GM10266 (cell line): ENCODE results near the gene PPIB.

Experiments
- DNase-seq: peaks from one replicate; pipeline ENCODE4 v3.0.0; 2012; ENCODE audit errors: extremely low spot score
- CTCF ChIP-seq: IDR thresholded peaks from 2 replicates; pipeline ENCODE4 v1.5.1; 2012; ENCODE audit warnings: mild to moderate bottlenecking, low read depth; ENCODE audit not compliant: control insufficient read depth, insufficient read depth; ENCODE audit errors: missing control alignments

The PPIB gene

DNA sequence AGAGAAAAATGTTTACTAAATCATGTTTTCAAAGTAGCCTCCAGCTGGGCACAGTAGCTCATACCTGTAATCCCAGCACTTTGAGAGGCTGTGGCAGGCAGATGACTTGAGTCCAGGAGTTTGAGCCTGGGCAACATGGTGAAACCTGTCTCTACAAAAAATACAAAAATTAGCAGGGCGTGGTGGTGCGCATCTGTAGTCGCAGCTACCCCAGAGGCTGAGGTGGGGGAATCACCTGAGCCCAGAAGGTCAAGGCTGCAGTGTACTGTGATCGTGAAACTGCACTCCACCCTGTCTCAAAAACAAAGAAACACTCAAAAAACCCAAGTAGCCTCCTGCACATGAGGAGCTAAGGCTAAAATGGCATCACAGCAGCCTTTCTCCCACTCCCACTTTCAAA is 1.6 kb upstream of the PPIB start:
- TF ChIP-seq CTCF, result no peak
- DNase-seq, result no peak

GRCh38 chr15:64163659-64164362 is 989 bp upstream of the PPIB start:
- no peak for DNase-seq
- no peak for TF ChIP-seq CTCF

GRCh38 chr15:64162478-64162868 is 349 bp downstream of the PPIB start:
- DNase-seq, result no peak
- TF ChIP-seq CTCF, result no peak

GRCh38 chr15:64161688-64162477 is 939 bp downstream of the PPIB start:
- DNase-seq, result no peak
- no peak for TF ChIP-seq CTCF

GRCh38 chr15:64158363-64159134 is 4.3 kb downstream of the PPIB start:
- TF ChIP-seq CTCF, result no peak
- no peak for DNase-seq

DNA sequence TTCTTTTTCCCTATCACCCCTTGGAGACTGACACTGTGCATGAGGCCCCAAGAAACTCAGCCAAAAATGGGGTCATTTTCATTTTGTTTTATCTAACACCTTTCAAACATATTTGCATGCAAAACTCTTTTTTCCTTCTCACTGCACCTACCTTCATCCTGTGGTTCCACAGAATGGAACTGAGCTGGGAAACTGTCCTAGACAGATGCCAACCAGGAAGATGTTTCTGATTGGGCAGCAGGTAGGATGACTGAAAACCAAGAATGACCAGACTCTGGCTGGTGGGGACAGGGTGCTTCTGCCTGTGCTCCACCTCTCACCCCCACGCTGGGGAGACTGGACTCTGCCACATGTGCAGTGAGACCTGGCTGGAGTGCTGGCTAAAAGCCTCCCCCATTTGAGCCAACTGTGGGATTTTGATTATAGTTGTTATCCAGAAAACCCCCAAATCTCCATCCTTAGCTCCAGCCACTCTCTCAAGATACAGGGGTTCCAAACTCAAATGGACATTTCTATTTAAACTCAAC is 5.2 kb downstream of the PPIB start:
- TF ChIP-seq CTCF, result no peak
- DNase-seq, result no peak
